DOHH2 (cell line): ENCODE results near the gene RHOBTB3.
"Not testable (repeated sequence)": the region's sequence is repeated elsewhere in the genome, so short reads cannot be mapped to it uniquely, and the experiment has no call there.

Experiments
- CTCF ChIP-seq: fragments of 200-600 bp; sonication (generic); IDR thresholded peaks from one replicate; pipeline ENCODE4 v1.5.1; 2014; ENCODE audit warnings: antibody characterized with exemption, mild to moderate bottlenecking, low read depth, low read length; ENCODE audit not compliant: poor library complexity, severe bottlenecking
- EZH2phosphoT487 ChIP-seq: fragments of 200-600 bp; sonication (generic); IDR thresholded peaks from 2 replicates; pipeline ENCODE4 v1.6.1; 2017; ENCODE audit warnings: borderline replicate concordance, mild to moderate bottlenecking, antibody characterized with exemption, low read length, moderate library complexity, mixed read lengths

GRCh38 chr5:95813035-95813434 is 81.9 kb downstream of the RHOBTB3 start:
- TF ChIP-seq EZH2phosphoT487, CTCF: not testable (repeated sequence)
